Lung (tissue), 12 donors: Measurements from ENCODE around the gene ZNF546. TPM values are rescaled to one million over a fixed set of nuclear protein-coding genes. Genes with fewer than 3 reads are reported as not detected.

Experiments used
- ATAC-seq: fragments of 200-7000 bp; cut with Tn5 transposase; one replicate; pipeline ENCODE4 v1.9.1; 2020; ENCODE audit warnings: moderate number of reproducible peaks; ENCODE audit not compliant: insufficient read depth, low FRiP score
- DNase-seq, 3 donors: peaks; one replicate each; pipeline ENCODE4 v3.0.0-alpha.2; 2013 to 2017
- H3K27ac ChIP-seq, 2 donors: one replicate each; pipeline ENCODE4 v1.5.1; 2013; ENCODE audit warnings: mild to moderate bottlenecking in 2 of 2, moderate library complexity in 2 of 2, control low read depth in 1 of 2, inconsistent platforms in 1 of 2, low read depth in 1 of 2, low read length in 1 of 2
- H3K27me3 ChIP-seq, 3 donors: one replicate each; pipeline ENCODE4 v1.5.1; 2013; ENCODE audit warnings: low read length in 2 of 3; ENCODE audit not compliant: control insufficient read depth in 3 of 3, insufficient read depth in 3 of 3
- H3K36me3 ChIP-seq, 4 donors: one replicate each; pipeline ENCODE4 v1.5.1; 2013; ENCODE audit warnings: low read length in 4 of 4, mild to moderate bottlenecking in 1 of 4, moderate library complexity in 1 of 4; ENCODE audit not compliant: control insufficient read depth in 4 of 4, insufficient read depth in 4 of 4
- H3K4me1 ChIP-seq, 5 donors: one replicate each; pipeline ENCODE4 v1.5.1; 2013; ENCODE audit warnings: low read length in 5 of 5, mild to moderate bottlenecking in 2 of 5, moderate library complexity in 1 of 5; ENCODE audit not compliant: control insufficient read depth in 5 of 5, insufficient read depth in 5 of 5
- H3K4me3 ChIP-seq: one replicate; pipeline ENCODE4 v1.5.1; 2013; ENCODE audit warnings: mild to moderate bottlenecking, control low read depth, moderate library complexity
- H3K9ac ChIP-seq, 2 donors: one replicate each; pipeline ENCODE4 v1.5.1; 2013; ENCODE audit warnings: low read length in 2 of 2, control low read depth in 1 of 2; ENCODE audit not compliant: insufficient read depth in 1 of 2
- H3K9me3 ChIP-seq, 4 donors: one replicate each; pipeline ENCODE4 v1.5.1; 2013; ENCODE audit warnings: low read length in 3 of 4, mild to moderate bottlenecking in 1 of 4, moderate library complexity in 1 of 4; ENCODE audit not compliant: control insufficient read depth in 4 of 4, insufficient read depth in 3 of 4
- WGBS, 2 donors: extraction: QIAGEN DNeasy Blood & Tissue Kit; methylation state at CpG; one replicate each; pipeline ENCODE4 v1.1.7; 2013; 5-methylcytosine and 5-hydroxymethylcytosine counted together
- polyA plus RNA-seq, 2 donors: library from polyadenylated mRNA; stranded (reverse); fragments of 200-250 nt; gene quantifications; one replicate each; pipeline ENCODE4 v1.2.1, GENCODE V29; 2013
- total RNA-seq, 2 donors: library from RNA; depleted of rRNA in 1 of 2; stranded (reverse); fragments of >200 nt in 1 of 2; gene quantifications; one replicate each; pipeline ENCODE4 v1.2.1, GENCODE V29; 2014 to 2021
- TF ChIP-seq, protein P1 (sequence below): IDR thresholded peaks from 2 replicates; pipeline ENCODE4 v1.5.1; 2012; ENCODE audit warnings: mild to moderate bottlenecking; ENCODE audit errors: control extremely low read depth, extremely low read depth
- donor health status: control.
- donor health status: control.
- donor health status: Bipolar disorder and iron deficiency.
- donor health status: healthy.
- donor health status: DM: yes; HTN: yes; CAD: no.

ZNF546 gene
- total and polyA plus RNA-seq, 4 donors = 1.0 to 9.2 (median 2.7) TPM

DNA sequence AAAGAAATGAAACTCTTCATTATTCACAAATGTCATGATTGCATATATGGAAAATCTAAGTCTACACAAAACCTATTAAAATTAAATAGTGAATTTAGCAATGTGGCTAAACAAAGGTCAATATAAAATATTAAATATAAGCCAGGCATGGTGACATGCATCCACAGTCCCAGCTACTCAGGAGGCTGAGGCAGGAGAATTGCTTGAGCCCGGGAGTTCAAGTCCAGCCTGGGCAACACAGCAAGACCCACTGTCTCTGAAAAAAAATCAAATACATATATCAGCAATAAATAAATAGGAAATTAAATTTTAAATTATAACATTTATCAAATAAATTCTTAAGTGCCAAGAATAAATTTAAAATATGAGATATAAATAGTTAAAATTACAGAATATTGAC is 14.0 kb upstream of the ZNF546 start:
- no peak overlapping the region for H3K27ac ChIP-seq
- H3K9me3 ChIP-seq = peaks cover 2 to 11% (median 5%) of the 10 kb centered on the region in 4 donors
- no peak overlapping the region for H3K4me3 ChIP-seq
- ATAC-seq (no peak), DNase-seq (no peak)
- peaks cover 12 to 33% (median 23%) of the 10 kb centered on the region in 4 donors for H3K36me3 ChIP-seq
- TF ChIP-seq, protein P1, sequence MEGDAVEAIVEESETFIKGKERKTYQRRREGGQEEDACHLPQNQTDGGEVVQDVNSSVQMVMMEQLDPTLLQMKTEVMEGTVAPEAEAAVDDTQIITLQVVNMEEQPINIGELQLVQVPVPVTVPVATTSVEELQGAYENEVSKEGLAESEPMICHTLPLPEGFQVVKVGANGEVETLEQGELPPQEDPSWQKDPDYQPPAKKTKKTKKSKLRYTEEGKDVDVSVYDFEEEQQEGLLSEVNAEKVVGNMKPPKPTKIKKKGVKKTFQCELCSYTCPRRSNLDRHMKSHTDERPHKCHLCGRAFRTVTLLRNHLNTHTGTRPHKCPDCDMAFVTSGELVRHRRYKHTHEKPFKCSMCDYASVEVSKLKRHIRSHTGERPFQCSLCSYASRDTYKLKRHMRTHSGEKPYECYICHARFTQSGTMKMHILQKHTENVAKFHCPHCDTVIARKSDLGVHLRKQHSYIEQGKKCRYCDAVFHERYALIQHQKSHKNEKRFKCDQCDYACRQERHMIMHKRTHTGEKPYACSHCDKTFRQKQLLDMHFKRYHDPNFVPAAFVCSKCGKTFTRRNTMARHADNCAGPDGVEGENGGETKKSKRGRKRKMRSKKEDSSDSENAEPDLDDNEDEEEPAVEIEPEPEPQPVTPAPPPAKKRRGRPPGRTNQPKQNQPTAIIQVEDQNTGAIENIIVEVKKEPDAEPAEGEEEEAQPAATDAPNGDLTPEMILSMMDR = no peak
- no peaks in the 10 kb centered on the region for H3K27me3 ChIP-seq
- WGBS, 2 donors = 90 to 98% methylated on average over 1 of the region's 1 CpG
- peaks cover 0 to 2% (median 0%) of the 10 kb centered on the region in 5 donors for H3K4me1 ChIP-seq
- H3K9ac ChIP-seq = no peak overlapping the region

DNA sequence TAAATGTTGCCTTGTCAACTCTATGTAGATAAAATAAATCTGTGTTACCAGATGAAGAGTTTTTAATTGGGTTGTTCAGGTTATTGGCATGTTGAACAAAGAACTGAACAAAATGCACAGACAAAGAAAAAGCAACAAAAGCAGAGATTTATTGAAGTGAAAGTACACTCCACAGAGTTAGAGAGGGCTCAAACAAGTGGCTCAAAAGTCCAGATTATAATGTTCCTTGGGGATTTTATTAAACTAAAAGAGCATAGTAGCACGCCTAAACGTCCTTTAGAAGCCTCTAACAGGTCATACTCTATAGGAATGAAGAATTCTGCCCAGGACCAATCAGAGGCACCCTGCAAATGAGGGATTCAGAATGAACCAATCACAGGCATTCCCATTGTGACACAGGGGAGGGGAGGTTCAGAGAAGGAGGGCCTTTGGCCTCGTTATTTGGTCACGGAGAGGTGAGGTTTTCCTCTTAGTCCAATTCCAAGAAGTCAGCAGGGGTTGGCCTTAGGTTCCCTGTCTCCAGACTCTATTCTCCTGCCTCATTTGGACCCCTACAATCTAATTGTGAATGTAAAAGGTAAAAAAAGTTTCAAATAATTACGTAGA is 13.1 kb upstream of the ZNF546 start:
- ATAC-seq (no peak), DNase-seq (no peak)
- Histone ChIP-seq H3K4me3 (no peak overlapping the region), H3K36me3 (peaks cover 7 to 25% (median 16%) of the 10 kb centered on the region in 4 donors), H3K27ac (no peak overlapping the region), H3K9me3 (peaks cover 2 to 11% (median 5%) of the 10 kb centered on the region in 4 donors), H3K27me3 (no peaks in the 10 kb centered on the region), H3K4me1 (peaks cover 0 to 2% (median 0%) of the 10 kb centered on the region in 5 donors), H3K9ac (no peak overlapping the region)
- WGBS, 2 donors = 87 to 96% methylated on average over 5 of the region's 5 CpGs
- TF ChIP-seq, protein P1 = no peak

DNA sequence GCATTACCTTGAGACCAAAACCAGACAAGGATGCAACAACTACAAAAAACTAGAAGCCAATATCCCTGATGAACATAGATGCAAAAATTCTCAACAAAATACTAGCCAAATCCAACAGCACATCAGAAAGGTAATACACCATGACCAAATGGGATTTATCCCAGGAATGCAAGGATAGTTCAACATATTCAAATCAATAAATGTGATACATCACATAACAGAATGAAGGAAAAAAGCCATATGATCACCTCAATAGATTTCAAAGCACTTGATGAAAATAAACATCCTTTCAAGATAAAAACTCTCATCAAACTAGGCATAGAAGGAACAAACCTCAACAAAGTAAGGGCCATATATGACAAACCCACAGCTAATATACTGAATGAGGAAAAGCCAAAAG is 10.2 kb upstream of the ZNF546 start:
- DNase-seq (no peak), ATAC-seq (no peak)
- H3K36me3 ChIP-seq = peaks cover 0 to 5% (median 1%) of the 10 kb centered on the region in 4 donors
- peaks cover 0 to 2% (median 0%) of the 10 kb centered on the region in 5 donors for H3K4me1 ChIP-seq
- H3K9ac ChIP-seq = no peak overlapping the region
- TF ChIP-seq, protein P1 = no peak
- no peak overlapping the region for H3K27ac ChIP-seq
- H3K27me3 ChIP-seq = no peaks in the 10 kb centered on the region
- peaks cover 2 to 11% (median 5%) of the 10 kb centered on the region in 4 donors for H3K9me3 ChIP-seq
- no peak overlapping the region for H3K4me3 ChIP-seq

DNA sequence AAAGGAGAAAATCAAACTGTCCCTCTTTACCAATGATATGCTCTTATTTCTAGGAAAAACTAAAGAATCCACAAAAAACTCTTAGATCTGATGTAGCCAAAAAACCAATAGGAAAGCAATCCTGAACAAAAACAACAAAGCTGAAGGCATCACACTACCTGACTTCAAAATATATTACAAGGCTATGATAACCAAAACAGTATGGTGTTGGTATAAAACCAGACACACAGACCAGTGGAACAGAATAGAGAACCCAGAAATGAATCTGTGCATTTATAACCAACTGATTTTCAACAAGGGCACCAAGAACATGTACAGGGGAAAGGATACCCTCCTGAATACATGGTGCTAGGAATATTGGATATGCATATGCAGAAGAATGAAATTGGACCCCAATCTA is 9.7 kb upstream of the ZNF546 start:
- no peak overlapping the region for H3K4me3 ChIP-seq
- H3K27me3 ChIP-seq = no peaks in the 10 kb centered on the region
- no peak for DNase-seq
- no peak overlapping the region for H3K9ac ChIP-seq
- H3K27ac ChIP-seq = no peak overlapping the region
- no peak for ATAC-seq
- H3K9me3 ChIP-seq = peaks cover 2 to 11% (median 5%) of the 10 kb centered on the region in 4 donors
- H3K36me3 ChIP-seq = peaks cover 0 to 3% (median 0%) of the 10 kb centered on the region in 4 donors
- peaks cover 0 to 2% (median 0%) of the 10 kb centered on the region in 5 donors for H3K4me1 ChIP-seq
- TF ChIP-seq, protein P1 = no peak
